SK-N-SH (cell line): ENCODE data around the gene TPM3. TPM values are rescaled to one million over a fixed set of nuclear protein-coding genes. Genes with fewer than 3 reads are reported as not detected.

Experiments used
- CTCF ChIA-PET: fragments of 300-600, 350-600 bp; formaldehyde crosslinking; extraction: SDS; loops from one replicate; lab custom pipeline; 2021; lab: Yijun Ruan, JAX
- POLR2A ChIA-PET: fragments of 350-600 bp; sonication (Branson Sonifier 250); formaldehyde crosslinking; extraction: SDS; loops from one replicate; lab custom pipeline; 2020; ENCODE audit warnings: antibody characterized with exemption, inconsistent platforms; lab: Yijun Ruan, JAX
- DNase-seq: peaks from one replicate; pipeline ENCODE4 v3.0.0; 2012
- H2AFZ ChIP-seq: fragments of 200-600 bp; sonication (generic); 2 replicates; pipeline ENCODE4 v1.8.1; 2016; ENCODE audit warnings: antibody characterized with exemption, mild to moderate bottlenecking, low read depth
- H3F3A ChIP-seq: fragments of 200-600 bp; sonication (generic); replicated peaks from 2 replicates; pipeline ENCODE3; 2016; ENCODE audit warnings: antibody characterized with exemption, mild to moderate bottlenecking; ENCODE audit not compliant: insufficient read depth
- H3K27ac ChIP-seq, 2 experiments: fragments of 200-500 bp in 1 of 2; fragments of 200-600 bp in 1 of 2; sonication (Bioruptor generic) in 1 of 2; sonication (generic), shearing (Covaris generic) in 1 of 2; 2 replicates each; pipeline versions ENCODE4 v1.5.1 to v1.6.1; 2014 to 2016; ENCODE audit warnings: low read depth in 2 of 2, inconsistent platforms in 1 of 2, low read length in 1 of 2, mild to moderate bottlenecking in 1 of 2, mixed read lengths in 1 of 2
- H3K27me3 ChIP-seq: fragments of 200-600 bp; sonication (generic), shearing (Covaris generic); 2 replicates; pipeline ENCODE4 v1.6.1; 2016; ENCODE audit warnings: mixed run types; ENCODE audit not compliant: insufficient read depth
- H3K36me3 ChIP-seq, 2 experiments: fragments of 200-500 bp in 1 of 2; fragments of 200-600 bp in 1 of 2; sonication (Bioruptor generic) in 1 of 2; sonication (generic) in 1 of 2; replicated peaks in 1 of 2; 2 replicates each; pipeline versions ENCODE3 to v1.5.1; 2014 to 2016; ENCODE audit warnings: low read length in 1 of 2, mild to moderate bottlenecking in 1 of 2; ENCODE audit not compliant: insufficient read depth in 2 of 2, control insufficient read depth in 1 of 2
- H3K4me1 ChIP-seq, 2 experiments: fragments of 200-500 bp in 1 of 2; fragments of 200-600 bp in 1 of 2; sonication (Bioruptor generic) in 1 of 2; sonication (generic), shearing (Covaris generic) in 1 of 2; 2 replicates each; pipeline versions ENCODE4 v1.5.1 to v1.6.1; 2014 to 2016; ENCODE audit warnings: low read depth in 1 of 2, low read length in 1 of 2, mixed run types in 1 of 2; ENCODE audit not compliant: insufficient read depth in 2 of 2, control insufficient read depth in 1 of 2
- H3K4me2 ChIP-seq: fragments of 200-600 bp; sonication (generic), shearing (Covaris generic); 2 replicates; pipeline ENCODE4 v1.6.1; 2017; ENCODE audit warnings: mixed run types
- H3K4me3 ChIP-seq, 2 experiments: fragments of 200-500 bp in 1 of 2; fragments of 200-600 bp in 1 of 2; sonication (Bioruptor generic) in 1 of 2; sonication (generic), shearing (Covaris generic) in 1 of 2; 2 replicates each; pipeline versions ENCODE4 v1.5.1 to v1.8.1; 2014 to 2016; ENCODE audit warnings: low read depth in 2 of 2, inconsistent platforms in 1 of 2, low read length in 1 of 2, mild to moderate bottlenecking in 1 of 2, mixed read lengths in 1 of 2, moderate library complexity in 1 of 2
- H3K79me2 ChIP-seq: fragments of 200-600 bp; sonication (generic); 2 replicates; pipeline ENCODE4 v1.8.1; 2017; ENCODE audit warnings: mild to moderate bottlenecking; ENCODE audit not compliant: insufficient read depth
- H3K9ac ChIP-seq: fragments of 200-600 bp; sonication (generic); 2 replicates; pipeline ENCODE4 v1.6.1; 2017; ENCODE audit warnings: mixed run types
- H3K9me2 ChIP-seq: fragments of 200-600 bp; sonication (generic); 2 replicates; pipeline ENCODE4 v1.6.1; 2017; ENCODE audit warnings: mixed run types
- H3K9me3 ChIP-seq: fragments of 200-600 bp; sonication (generic); 2 replicates; pipeline ENCODE4 v1.6.1; 2017; ENCODE audit warnings: mixed run types, mild to moderate bottlenecking, moderate library complexity
- H4K20me1 ChIP-seq: fragments of 200-600 bp; sonication (generic); 2 replicates; pipeline ENCODE4 v1.6.1; 2017; ENCODE audit warnings: mild to moderate bottlenecking, mixed run types; ENCODE audit not compliant: insufficient read depth
- CHD2 ChIP-seq: fragments of 150-350 bp; IDR thresholded peaks from 2 replicates; pipeline ENCODE4 v1.6.1; 2018; ENCODE audit warnings: low read length; ENCODE audit not compliant: partially characterized antibody
- ELF1 ChIP-seq: IDR thresholded peaks from 2 replicates; pipeline ENCODE4 v1.4.0; 2012
- EP300 ChIP-seq, 2 experiments: IDR thresholded peaks; 2 replicates each; pipeline versions ENCODE4 v1.4.0 to v1.6.1; 2012; ENCODE audit warnings: borderline replicate concordance in 1 of 2, low read depth in 1 of 2, low read length in 1 of 2
- EZH2phosphoT487 ChIP-seq: fragments of 200-600 bp; sonication (generic); IDR thresholded peaks from 2 replicates; pipeline ENCODE4 v1.6.1; 2017; ENCODE audit warnings: low read depth, mixed run types, mild to moderate bottlenecking, antibody characterized with exemption, moderate library complexity, borderline replicate concordance
- FOSL2 ChIP-seq: IDR thresholded peaks from 2 replicates; pipeline ENCODE4 v1.4.0; 2012; ENCODE audit warnings: low read depth, mild to moderate bottlenecking, moderate library complexity, borderline replicate concordance
- FOXM1 ChIP-seq: IDR thresholded peaks from 2 replicates; pipeline ENCODE4 v1.4.0; 2012; ENCODE audit warnings: low read depth, mild to moderate bottlenecking
- IRF3 ChIP-seq: fragments of 150-350 bp; IDR thresholded peaks from 2 replicates; pipeline ENCODE4 v1.6.1; 2016; ENCODE audit warnings: mild to moderate bottlenecking, low read depth, low read length
- JUND ChIP-seq: IDR thresholded peaks from 2 replicates; pipeline ENCODE4 v1.4.0; 2012
- MEF2A ChIP-seq: IDR thresholded peaks from 2 replicates; pipeline ENCODE4 v1.4.0; 2012; ENCODE audit warnings: low read depth, borderline replicate concordance
- MXI1 ChIP-seq: IDR thresholded peaks from 2 replicates; pipeline ENCODE4 v1.6.1; 2012; ENCODE audit warnings: mild to moderate bottlenecking, low read depth, low read length, improper control_type of control experiment
- NFIC ChIP-seq: IDR thresholded peaks from 2 replicates; pipeline ENCODE4 v1.4.0; 2012; ENCODE audit warnings: borderline replicate concordance
- RXRA ChIP-seq: IDR thresholded peaks from 2 replicates; pipeline ENCODE4 v1.4.0; 2012; ENCODE audit warnings: low read depth, mild to moderate bottlenecking, borderline replicate concordance
- SIN3A ChIP-seq: IDR thresholded peaks from 2 replicates; pipeline ENCODE4 v1.6.1; 2012; ENCODE audit warnings: low read depth, mild to moderate bottlenecking, low read length, moderate library complexity, borderline replicate concordance
- TAF1 ChIP-seq: IDR thresholded peaks from 2 replicates; pipeline ENCODE4 v1.6.1; 2012; ENCODE audit warnings: low read depth, mild to moderate bottlenecking, low read length, moderate library complexity, borderline replicate concordance
- ZBTB33 ChIP-seq: IDR thresholded peaks from 2 replicates; pipeline ENCODE4 v1.4.0; 2012; ENCODE audit warnings: low read depth, borderline replicate concordance
- WGBS: methylation state at CpG from one replicate; pipeline ENCODE4 v1.1.6; 2017; ENCODE audit warnings: low lambda C conversion rate; 5-methylcytosine and 5-hydroxymethylcytosine counted together
- polyA plus RNA-seq, 3 experiments: library from polyadenylated mRNA; depleted of rRNA; stranded (reverse); fragments of >200 nt; gene quantifications; 2 replicates each; pipeline ENCODE4 v1.2.3, GENCODE V29; 2012
- TF ChIP-seq, protein P1 (sequence below): fragments of 150-350 bp; IDR thresholded peaks from 2 replicates; pipeline ENCODE4 v1.6.1; 2017; ENCODE audit warnings: antibody characterized with exemption, low read length, low read depth, borderline replicate concordance
- TF ChIP-seq, protein P2 (sequence below): IDR thresholded peaks from 2 replicates; pipeline ENCODE4 v1.6.1; 2012; ENCODE audit warnings: mild to moderate bottlenecking, low read depth, low read length, moderate library complexity
- TF ChIP-seq, protein P3 (sequence below): IDR thresholded peaks from 2 replicates; pipeline ENCODE4 v1.4.0; 2012; ENCODE audit warnings: low read depth, borderline replicate concordance

The TPM3 gene
- polyA plus RNA-seq, 1 of the 3 experiments (the other 2 are of a cell fraction), result 324 TPM

- no peak overlapping the region; a peak in 1 of 4 replicates for H3K27ac ChIP-seq
- POLR2A ChIA-PET, result interaction anchor here (0.6 to 1.6 kb wide), 3 partner anchors 12 to 233 kb away, joined by 3 to 5 read pairs (median 4); partner anchors contain the start of gene RPS27
- TF ChIP-seq, protein P1, sequence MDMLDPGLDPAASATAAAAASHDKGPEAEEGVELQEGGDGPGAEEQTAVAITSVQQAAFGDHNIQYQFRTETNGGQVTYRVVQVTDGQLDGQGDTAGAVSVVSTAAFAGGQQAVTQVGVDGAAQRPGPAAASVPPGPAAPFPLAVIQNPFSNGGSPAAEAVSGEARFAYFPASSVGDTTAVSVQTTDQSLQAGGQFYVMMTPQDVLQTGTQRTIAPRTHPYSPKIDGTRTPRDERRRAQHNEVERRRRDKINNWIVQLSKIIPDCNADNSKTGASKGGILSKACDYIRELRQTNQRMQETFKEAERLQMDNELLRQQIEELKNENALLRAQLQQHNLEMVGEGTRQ, result no peak
- no peak for TF ChIP-seq IRF3
- TF ChIP-seq, all 33 proteins: peak for 0
- peaks cover 3% of the 10 kb centered on the region for H3F3A ChIP-seq
- H3K4me3 ChIP-seq, result peak overlapping the region in 1 of 2 experiments; percentile 21; a peak in 1 of 4 replicates
- H3K9ac ChIP-seq, result no peak overlapping the region
- H4K20me1 ChIP-seq, result peaks cover 55% of the 10 kb centered on the region
- peaks cover 16 to 30% of the 10 kb centered on the region in 2 experiments for H3K4me1 ChIP-seq
- no peaks in the 10 kb centered on the region for H3K9me2 ChIP-seq
- peak overlapping the region; percentile 76 for H3K4me2 ChIP-seq
- peaks cover 48 to 58% of the 10 kb centered on the region in 2 experiments for H3K36me3 ChIP-seq
- no peaks in the 10 kb centered on the region for H3K27me3 ChIP-seq
- DNase-seq, result no peak
- CTCF ChIA-PET, result interaction anchor here (0.8 to 2.7 kb wide), 6 partner anchors 14 to 112 kb away, joined by 3 to 9 read pairs (median 4); no protein-coding TSS in a partner anchor
- WGBS, result 95% methylated on average over 1 of the region's 1 CpG
- no peak overlapping the region for H2AFZ ChIP-seq
- H3K9me3 ChIP-seq, result no peaks in the 10 kb centered on the region
- peaks cover 94% of the 10 kb centered on the region for H3K79me2 ChIP-seq
These were observed 31.0 kb upstream of the TPM3 start for GRCh38 chr1:154222918-154223317.

DNA sequence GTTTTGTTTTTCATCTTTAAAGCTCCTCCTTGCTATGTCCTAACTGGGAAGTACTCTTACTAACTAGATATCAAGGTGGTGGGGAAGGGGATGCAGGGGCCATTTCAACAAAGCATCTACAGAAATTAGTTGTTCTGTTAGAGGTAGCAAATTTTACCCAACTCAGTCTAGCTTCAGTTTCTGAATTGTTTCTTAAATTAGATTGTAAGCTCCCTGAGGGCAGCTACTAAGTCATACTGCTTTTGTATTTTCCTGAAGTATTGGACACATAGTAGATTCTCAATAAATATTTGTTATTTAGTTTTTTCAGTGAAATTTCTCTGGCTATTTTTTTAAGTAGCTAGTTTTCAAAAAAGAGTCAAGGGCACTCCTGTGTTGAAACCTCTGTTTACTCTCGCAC is 30.6 kb upstream of the TPM3 start:
- H3K9me3 ChIP-seq, result no peaks in the 10 kb centered on the region
- no peaks in the 10 kb centered on the region for H3K9me2 ChIP-seq
- H3K4me1 ChIP-seq, result peaks cover 16 to 30% of the 10 kb centered on the region in 2 experiments
- DNase-seq, result no peak
- peaks cover 3% of the 10 kb centered on the region for H3F3A ChIP-seq
- H3K79me2 ChIP-seq, result peaks cover 94% of the 10 kb centered on the region
- H3K36me3 ChIP-seq, result peaks cover 48 to 54% of the 10 kb centered on the region in 2 experiments
- ChIA-PET CTCF (interaction anchor here (0.8 to 2.7 kb wide), 4 partner anchors 15 to 112 kb away, joined by 3 to 9 read pairs (median 3); no protein-coding TSS in a partner anchor), POLR2A (interaction anchor here (0.6 to 1.6 kb wide), 2 partner anchors 216 to 232 kb away, joined by 4 to 5 read pairs; partner anchors contain the start of gene RPS27)
- H2AFZ ChIP-seq, result no peak overlapping the region
- peak overlapping the region; percentile 76 for H3K4me2 ChIP-seq
- H4K20me1 ChIP-seq, result peaks cover 51% of the 10 kb centered on the region
- no peaks in the 10 kb centered on the region for H3K27me3 ChIP-seq
- WGBS, result 97% methylated on average over 1 of the region's 1 CpG
- peak overlapping the region in 1 of 2 experiments; percentile 95; a peak in 2 of 4 replicates for H3K27ac ChIP-seq
- peak overlapping the region; percentile 97; the same call in 1 of the 2 replicates for H3K9ac ChIP-seq
- peak overlapping the region; percentile 82 to 84; a peak in 3 of 4 replicates for H3K4me3 ChIP-seq
- TF ChIP-seq EZH2phosphoT487, result no peak
- TF ChIP-seq SIN3A, result no peak
- no peak for TF ChIP-seq FOSL2
- no peak for TF ChIP-seq JUND
- TF ChIP-seq, protein P2, sequence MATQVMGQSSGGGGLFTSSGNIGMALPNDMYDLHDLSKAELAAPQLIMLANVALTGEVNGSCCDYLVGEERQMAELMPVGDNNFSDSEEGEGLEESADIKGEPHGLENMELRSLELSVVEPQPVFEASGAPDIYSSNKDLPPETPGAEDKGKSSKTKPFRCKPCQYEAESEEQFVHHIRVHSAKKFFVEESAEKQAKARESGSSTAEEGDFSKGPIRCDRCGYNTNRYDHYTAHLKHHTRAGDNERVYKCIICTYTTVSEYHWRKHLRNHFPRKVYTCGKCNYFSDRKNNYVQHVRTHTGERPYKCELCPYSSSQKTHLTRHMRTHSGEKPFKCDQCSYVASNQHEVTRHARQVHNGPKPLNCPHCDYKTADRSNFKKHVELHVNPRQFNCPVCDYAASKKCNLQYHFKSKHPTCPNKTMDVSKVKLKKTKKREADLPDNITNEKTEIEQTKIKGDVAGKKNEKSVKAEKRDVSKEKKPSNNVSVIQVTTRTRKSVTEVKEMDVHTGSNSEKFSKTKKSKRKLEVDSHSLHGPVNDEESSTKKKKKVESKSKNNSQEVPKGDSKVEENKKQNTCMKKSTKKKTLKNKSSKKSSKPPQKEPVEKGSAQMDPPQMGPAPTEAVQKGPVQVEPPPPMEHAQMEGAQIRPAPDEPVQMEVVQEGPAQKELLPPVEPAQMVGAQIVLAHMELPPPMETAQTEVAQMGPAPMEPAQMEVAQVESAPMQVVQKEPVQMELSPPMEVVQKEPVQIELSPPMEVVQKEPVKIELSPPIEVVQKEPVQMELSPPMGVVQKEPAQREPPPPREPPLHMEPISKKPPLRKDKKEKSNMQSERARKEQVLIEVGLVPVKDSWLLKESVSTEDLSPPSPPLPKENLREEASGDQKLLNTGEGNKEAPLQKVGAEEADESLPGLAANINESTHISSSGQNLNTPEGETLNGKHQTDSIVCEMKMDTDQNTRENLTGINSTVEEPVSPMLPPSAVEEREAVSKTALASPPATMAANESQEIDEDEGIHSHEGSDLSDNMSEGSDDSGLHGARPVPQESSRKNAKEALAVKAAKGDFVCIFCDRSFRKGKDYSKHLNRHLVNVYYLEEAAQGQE, result no peak
- TF ChIP-seq CHD2, result no peak
- no peak for TF ChIP-seq FOXM1
- TF ChIP-seq NFIC, result no peak
- TF ChIP-seq TAF1, result no peak
- TF ChIP-seq, protein P3, sequence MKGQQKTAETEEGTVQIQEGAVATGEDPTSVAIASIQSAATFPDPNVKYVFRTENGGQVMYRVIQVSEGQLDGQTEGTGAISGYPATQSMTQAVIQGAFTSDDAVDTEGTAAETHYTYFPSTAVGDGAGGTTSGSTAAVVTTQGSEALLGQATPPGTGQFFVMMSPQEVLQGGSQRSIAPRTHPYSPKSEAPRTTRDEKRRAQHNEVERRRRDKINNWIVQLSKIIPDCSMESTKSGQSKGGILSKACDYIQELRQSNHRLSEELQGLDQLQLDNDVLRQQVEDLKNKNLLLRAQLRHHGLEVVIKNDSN, result no peak
- no peak for TF ChIP-seq ELF1
- no peak for TF ChIP-seq EP300 (IDR thresholded peaks at IDR 0.05; ENCODE audit: borderline replicate concordance in 1 of 2, low read depth in 1 of 2, low read length in 1 of 2)
- TF ChIP-seq MEF2A, result no peak
- no peak for TF ChIP-seq RXRA
- no peak for TF ChIP-seq ZBTB33
- no peak for TF ChIP-seq MXI1
